ENCODE data around the gene NCR3LG1.
"Not testable (repeated sequence)": the region's sequence is repeated elsewhere in the genome, so short reads cannot be mapped to it uniquely, and the experiment has no call there.

Gene NCR3LG1

GRCh38 chr11:17413414-17414316, 62.1 kb downstream of the NCR3LG1 start:
- DNase-seq, result no peak

- no peak for DNase-seq
Observed at GRCh38 chr11:17414317-17414737, 62.7 kb downstream of the NCR3LG1 start.

GRCh38 chr11:17414992-17415391, 63.4 kb downstream of the NCR3LG1 start:
- no peak for DNase-seq

DNA sequence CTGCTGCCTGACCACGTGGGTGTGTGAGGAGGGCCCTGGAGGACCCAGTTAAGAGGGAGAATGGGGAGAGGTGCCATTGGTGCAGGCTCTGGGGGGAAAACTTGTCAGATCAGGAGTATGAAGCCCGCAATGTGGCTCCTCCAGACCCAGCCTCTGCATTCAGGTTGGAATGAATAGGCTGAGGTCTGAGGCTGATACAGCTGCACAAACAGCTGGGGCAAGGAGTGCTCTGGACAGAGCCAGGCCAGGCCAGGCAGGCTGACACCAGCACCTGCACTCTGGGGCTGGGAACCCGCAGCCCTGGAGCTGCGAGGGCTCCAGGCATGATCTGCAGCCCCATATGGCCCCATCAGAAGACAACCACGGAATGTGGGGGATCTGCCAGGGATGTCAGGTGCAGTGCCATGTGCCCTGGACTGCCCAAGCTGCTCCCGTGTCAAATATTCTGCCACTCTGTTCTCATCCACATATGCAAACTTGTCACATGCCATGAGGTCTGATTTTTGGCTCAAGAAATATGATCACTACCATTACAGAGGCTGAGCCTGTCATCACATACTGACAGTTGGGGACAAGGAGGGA, 64.0 kb downstream of the NCR3LG1 start:
- no peak for DNase-seq

- DNase-seq, result no peak
Observed at GRCh38 chr11:17416492-17416891, 64.9 kb downstream of the NCR3LG1 start.

DNA sequence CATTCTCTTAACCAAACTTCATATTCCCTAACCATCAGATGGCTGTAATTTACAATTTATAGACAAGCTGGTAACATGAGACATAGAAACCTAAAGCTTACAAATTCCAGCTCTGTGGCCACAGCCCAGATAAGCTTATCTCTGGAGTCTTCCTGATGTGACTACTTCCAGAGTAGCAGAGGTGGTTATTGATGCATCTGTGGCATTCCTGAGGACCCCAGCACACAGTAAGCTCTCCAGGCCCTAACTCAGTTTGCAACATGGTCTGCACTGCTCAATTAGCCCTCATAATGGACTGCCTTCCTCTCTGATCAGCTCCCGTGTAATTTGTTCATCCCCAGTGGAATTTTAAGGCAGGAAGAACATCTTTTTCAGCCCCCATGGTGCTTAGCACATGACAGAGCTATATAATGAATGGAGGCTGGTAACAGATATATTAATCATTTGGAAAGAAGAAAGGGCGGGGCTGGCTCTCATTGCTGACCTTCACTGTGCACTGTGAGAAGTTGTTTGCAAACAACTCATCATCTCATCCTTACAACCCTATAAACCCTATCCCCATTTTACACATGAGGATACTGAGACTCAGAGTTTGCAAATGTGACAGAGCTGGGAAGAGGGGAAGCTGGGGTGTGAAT, 67.0 kb downstream of the NCR3LG1 start:
- DNase-seq, result no peak

GRCh38 chr11:17421781-17422180, 70.2 kb downstream of the NCR3LG1 start:
- DNase-seq, result no peak

DNA sequence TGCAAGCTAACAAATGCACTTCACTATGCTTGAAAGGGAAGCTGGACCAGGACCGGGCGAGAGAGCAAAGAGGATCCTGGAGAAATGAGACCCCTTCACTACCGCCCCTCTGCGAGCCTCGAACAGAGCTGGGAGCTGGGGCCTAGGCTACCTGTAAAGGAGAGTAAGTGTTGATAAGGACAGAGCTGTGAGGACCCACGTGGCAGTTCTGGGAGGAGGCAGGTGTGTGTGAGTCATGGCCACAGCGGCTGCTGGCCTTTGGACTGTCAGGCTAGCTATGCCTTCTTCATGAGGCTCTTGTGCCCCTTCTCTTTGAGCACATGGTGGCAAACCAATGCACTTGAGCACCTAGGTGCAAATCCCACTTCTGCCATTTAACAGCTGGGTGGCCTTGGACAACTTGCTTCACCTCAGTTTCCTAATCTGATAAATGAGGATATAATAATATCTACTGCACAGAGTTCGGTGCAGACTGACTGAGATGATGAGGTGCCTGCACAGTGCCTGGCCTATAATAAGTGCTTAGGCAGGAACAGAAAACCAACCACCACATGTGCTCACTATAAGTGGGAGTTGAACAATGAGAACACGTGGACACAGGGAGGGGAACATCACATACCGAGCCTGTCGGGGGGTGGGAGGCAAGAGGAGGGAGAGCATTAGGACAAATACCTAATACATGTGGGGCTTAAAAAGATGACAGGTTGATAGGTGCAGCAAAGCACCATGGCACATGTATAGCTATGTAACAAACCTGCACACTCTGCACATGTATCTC, 72.1 kb downstream of the NCR3LG1 start:
- DNase-seq, result no peak

DNA sequence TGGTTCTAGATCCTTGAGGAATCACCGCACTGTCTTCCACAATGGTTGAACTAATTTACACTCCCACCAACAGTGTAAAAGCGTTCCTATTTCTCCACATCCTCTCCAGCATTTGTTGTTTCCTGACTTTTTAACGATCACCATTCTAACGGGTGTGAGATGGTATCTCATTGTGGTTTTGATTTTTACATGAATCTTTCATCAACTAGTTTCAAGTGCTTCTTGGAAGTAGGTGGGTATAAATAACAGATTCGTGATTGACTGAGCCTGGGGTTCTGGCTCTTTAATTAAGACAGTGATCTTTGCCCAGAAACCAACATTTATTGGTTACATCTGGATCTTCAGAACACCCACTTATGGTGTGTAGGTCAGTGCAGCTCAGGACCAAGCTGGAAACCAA, 74.6 kb downstream of the NCR3LG1 start:
- DNase-seq, result not testable (repeated sequence)
